Measurements from ENCODE around the gene FTL. TPM values are rescaled to one million over a fixed set of nuclear protein-coding genes. Genes with fewer than 3 reads are reported as not detected.

The FTL gene
- total RNA-seq, 1 donor from 2014 or later, result 7,736 TPM

- DNase-seq (ENCODE audit: low spot score in 2 of 2), result no peak
- no peak for TF ChIP-seq CTCF (IDR thresholded peaks at IDR 0.05)
- Histone ChIP-seq H3K4me1 (no peaks in the 10 kb centered on the region), H3K27ac (no peak overlapping the region), H3K27me3 (no peaks in the 10 kb centered on the region), H3K4me3 (no peak overlapping the region), H3K9me3 (peaks cover 0 to 9% of the 10 kb centered on the region in 2 donors), H3K36me3 (no peaks in the 10 kb centered on the region)
- intact Hi-C loops (cut with DNase I), result no loop called here
These were observed 24.2 kb upstream of the FTL start for GRCh38 chr19:48940902-48941301.

GRCh38 chr19:48943081-48943480 is 22.0 kb upstream of the FTL start:
- DNase-seq (ENCODE audit: low spot score in 2 of 2), result no peak
- Histone ChIP-seq H3K4me3 (no peak overlapping the region), H3K4me1 (no peaks in the 10 kb centered on the region), H3K9me3 (peaks cover 0 to 9% of the 10 kb centered on the region in 2 donors), H3K36me3 (no peaks in the 10 kb centered on the region), H3K27me3 (no peaks in the 10 kb centered on the region), H3K27ac (no peak overlapping the region)
- intact Hi-C loops (cut with DNase I), result no loop called here
- TF ChIP-seq CTCF (IDR thresholded peaks at IDR 0.05), result no peak

- DNase-seq (ENCODE audit: low spot score in 2 of 2), result no peak
- Histone ChIP-seq H3K27ac (no peak overlapping the region), H3K27me3 (no peaks in the 10 kb centered on the region), H3K4me3 (no peak overlapping the region), H3K4me1 (no peaks in the 10 kb centered on the region), H3K9me3 (peaks cover 0 to 9% of the 10 kb centered on the region in 2 donors), H3K36me3 (no peaks in the 10 kb centered on the region)
- intact Hi-C loops (cut with DNase I), result no loop called here
- no peak for TF ChIP-seq CTCF (IDR thresholded peaks at IDR 0.05)
These were observed 19.7 kb upstream of the FTL start for GRCh38 chr19:48945415-48945814.

GRCh38 chr19:48945817-48946216 is 19.3 kb upstream of the FTL start:
- no peak for TF ChIP-seq CTCF (IDR thresholded peaks at IDR 0.05)
- no peak for DNase-seq (ENCODE audit: low spot score in 2 of 2)
- intact Hi-C loops (cut with DNase I), result no loop called here

GRCh38 chr19:48946463-48947257 is 18.4 kb upstream of the FTL start:
- Histone ChIP-seq H3K27me3 (no peaks in the 10 kb centered on the region), H3K9me3 (no peaks in the 10 kb centered on the region), H3K27ac (no peak overlapping the region), H3K4me1 (no peaks in the 10 kb centered on the region), H3K4me3 (no peak overlapping the region), H3K36me3 (no peaks in the 10 kb centered on the region)
- intact Hi-C loops (cut with DNase I), result no loop called here
- no peak for DNase-seq (ENCODE audit: low spot score in 2 of 2)
- no peak for TF ChIP-seq CTCF (IDR thresholded peaks at IDR 0.05)

More at GRCh38 chr19:48945817-48946216, 19.3 kb upstream of the FTL start:
- Histone ChIP-seq H3K9me3 (peaks cover 0 to 5% of the 10 kb centered on the region in 2 donors), H3K4me1 (no peaks in the 10 kb centered on the region), H3K27me3 (no peaks in the 10 kb centered on the region), H3K27ac (no peak overlapping the region), H3K36me3 (no peaks in the 10 kb centered on the region), H3K4me3 (no peak overlapping the region)

GRCh38 chr19:48947258-48947542 is 17.9 kb upstream of the FTL start:
- TF ChIP-seq CTCF (IDR thresholded peaks at IDR 0.05), result no peak
- intact Hi-C loops (cut with DNase I), result no loop called here
- H3K4me3 ChIP-seq, result no peak overlapping the region
- H3K36me3 ChIP-seq, result no peaks in the 10 kb centered on the region
- no peak overlapping the region for H3K27ac ChIP-seq
- no peaks in the 10 kb centered on the region for H3K9me3 ChIP-seq
- H3K4me1 ChIP-seq, result no peaks in the 10 kb centered on the region
- no peak for DNase-seq (ENCODE audit: low spot score in 2 of 2)
- no peaks in the 10 kb centered on the region for H3K27me3 ChIP-seq
